Panc1 (cell line): ENCODE results near the gene USP14.

ENCODE experiments used
- POLR2AphosphoS5 ChIP-seq: IDR thresholded peaks from 2 replicates; pipeline ENCODE4 v1.6.1; 2012; ENCODE audit warnings: mild to moderate bottlenecking, low read depth, low read length, moderate library complexity
- TCF7L2 ChIP-seq: IDR thresholded peaks from 2 replicates; pipeline ENCODE4 v1.6.1; 2011; ENCODE audit warnings: mild to moderate bottlenecking, low read depth, low read length, inconsistent platforms
- TF ChIP-seq, protein P1 (sequence below): fragments of 450-650 bp; IDR thresholded peaks from 2 replicates; pipeline ENCODE4 v1.5.1; 2017; ENCODE audit warnings: mild to moderate bottlenecking
- TF ChIP-seq, protein P2 (sequence below), 2 experiments: IDR thresholded peaks; 2 replicates each; pipeline ENCODE4 v1.6.1; 2011 to 2012; ENCODE audit warnings: low read depth in 2 of 2, control low read depth in 1 of 2, low read length in 1 of 2, mild to moderate bottlenecking in 1 of 2, moderate library complexity in 1 of 2; ENCODE audit not compliant: insufficient read depth in 1 of 2

DNA sequence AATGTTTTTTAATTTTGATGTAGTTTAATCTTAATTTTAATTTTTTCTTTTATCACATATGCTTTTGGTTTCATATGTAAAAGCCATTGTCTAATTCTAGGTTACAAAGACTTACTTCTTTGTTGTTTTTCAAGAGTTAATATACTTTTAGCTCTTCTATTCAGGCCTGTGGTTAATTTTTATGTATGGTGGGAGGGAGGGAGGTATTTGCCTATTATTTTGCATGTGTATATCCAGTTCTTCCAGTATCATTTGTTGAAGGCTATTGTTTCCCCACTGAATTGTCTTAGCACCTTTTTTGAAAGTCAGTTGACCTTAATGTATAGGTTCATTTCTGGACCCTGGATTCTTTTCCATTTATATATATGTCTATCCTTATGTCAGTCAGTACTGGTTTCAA lies 23.4 kb downstream of the USP14 start:
- TF ChIP-seq, protein P1, sequence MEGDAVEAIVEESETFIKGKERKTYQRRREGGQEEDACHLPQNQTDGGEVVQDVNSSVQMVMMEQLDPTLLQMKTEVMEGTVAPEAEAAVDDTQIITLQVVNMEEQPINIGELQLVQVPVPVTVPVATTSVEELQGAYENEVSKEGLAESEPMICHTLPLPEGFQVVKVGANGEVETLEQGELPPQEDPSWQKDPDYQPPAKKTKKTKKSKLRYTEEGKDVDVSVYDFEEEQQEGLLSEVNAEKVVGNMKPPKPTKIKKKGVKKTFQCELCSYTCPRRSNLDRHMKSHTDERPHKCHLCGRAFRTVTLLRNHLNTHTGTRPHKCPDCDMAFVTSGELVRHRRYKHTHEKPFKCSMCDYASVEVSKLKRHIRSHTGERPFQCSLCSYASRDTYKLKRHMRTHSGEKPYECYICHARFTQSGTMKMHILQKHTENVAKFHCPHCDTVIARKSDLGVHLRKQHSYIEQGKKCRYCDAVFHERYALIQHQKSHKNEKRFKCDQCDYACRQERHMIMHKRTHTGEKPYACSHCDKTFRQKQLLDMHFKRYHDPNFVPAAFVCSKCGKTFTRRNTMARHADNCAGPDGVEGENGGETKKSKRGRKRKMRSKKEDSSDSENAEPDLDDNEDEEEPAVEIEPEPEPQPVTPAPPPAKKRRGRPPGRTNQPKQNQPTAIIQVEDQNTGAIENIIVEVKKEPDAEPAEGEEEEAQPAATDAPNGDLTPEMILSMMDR, result no peak
- TF ChIP-seq POLR2AphosphoS5 (no peak), TCF7L2 (no peak)
- TF ChIP-seq, protein P2, sequence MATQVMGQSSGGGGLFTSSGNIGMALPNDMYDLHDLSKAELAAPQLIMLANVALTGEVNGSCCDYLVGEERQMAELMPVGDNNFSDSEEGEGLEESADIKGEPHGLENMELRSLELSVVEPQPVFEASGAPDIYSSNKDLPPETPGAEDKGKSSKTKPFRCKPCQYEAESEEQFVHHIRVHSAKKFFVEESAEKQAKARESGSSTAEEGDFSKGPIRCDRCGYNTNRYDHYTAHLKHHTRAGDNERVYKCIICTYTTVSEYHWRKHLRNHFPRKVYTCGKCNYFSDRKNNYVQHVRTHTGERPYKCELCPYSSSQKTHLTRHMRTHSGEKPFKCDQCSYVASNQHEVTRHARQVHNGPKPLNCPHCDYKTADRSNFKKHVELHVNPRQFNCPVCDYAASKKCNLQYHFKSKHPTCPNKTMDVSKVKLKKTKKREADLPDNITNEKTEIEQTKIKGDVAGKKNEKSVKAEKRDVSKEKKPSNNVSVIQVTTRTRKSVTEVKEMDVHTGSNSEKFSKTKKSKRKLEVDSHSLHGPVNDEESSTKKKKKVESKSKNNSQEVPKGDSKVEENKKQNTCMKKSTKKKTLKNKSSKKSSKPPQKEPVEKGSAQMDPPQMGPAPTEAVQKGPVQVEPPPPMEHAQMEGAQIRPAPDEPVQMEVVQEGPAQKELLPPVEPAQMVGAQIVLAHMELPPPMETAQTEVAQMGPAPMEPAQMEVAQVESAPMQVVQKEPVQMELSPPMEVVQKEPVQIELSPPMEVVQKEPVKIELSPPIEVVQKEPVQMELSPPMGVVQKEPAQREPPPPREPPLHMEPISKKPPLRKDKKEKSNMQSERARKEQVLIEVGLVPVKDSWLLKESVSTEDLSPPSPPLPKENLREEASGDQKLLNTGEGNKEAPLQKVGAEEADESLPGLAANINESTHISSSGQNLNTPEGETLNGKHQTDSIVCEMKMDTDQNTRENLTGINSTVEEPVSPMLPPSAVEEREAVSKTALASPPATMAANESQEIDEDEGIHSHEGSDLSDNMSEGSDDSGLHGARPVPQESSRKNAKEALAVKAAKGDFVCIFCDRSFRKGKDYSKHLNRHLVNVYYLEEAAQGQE (IDR thresholded peaks at IDR 0.05; ENCODE audit: insufficient read depth in 1 of 2, low read depth in 2 of 2, low read length in 1 of 2), result no peak
